Midbrain (tissue), 1 donor: Measurements from ENCODE around the gene RASAL2.

Experiments used
- DNase-seq: peaks from one replicate; lab custom pipeline; 2025; lab: John Stamatoyannopoulos, UW

Gene RASAL2

GRCh38 chr1:178458203-178458602, 364.3 kb downstream of the RASAL2 start:
- DNase-seq: no peak

DNA sequence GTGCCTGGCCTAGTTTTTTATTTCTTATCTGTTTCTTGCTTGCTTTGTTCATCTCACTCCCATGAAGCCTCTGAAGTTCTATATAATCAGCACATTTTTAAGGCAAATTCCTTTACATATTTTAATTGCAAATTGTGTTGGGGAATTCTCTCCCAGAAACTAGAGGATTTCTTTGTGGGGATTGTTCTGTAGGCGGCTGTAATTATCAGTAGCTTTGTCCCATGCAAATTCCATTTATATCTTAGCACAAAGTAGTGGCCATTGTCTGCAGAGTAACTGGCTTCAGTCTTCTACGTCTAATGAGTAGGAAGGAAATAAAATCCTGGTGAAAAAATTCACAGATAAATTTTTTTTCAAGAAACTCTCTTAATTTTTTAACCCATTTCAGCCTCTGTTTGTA, 367.2 kb downstream of the RASAL2 start:
- no peak for DNase-seq

DNA sequence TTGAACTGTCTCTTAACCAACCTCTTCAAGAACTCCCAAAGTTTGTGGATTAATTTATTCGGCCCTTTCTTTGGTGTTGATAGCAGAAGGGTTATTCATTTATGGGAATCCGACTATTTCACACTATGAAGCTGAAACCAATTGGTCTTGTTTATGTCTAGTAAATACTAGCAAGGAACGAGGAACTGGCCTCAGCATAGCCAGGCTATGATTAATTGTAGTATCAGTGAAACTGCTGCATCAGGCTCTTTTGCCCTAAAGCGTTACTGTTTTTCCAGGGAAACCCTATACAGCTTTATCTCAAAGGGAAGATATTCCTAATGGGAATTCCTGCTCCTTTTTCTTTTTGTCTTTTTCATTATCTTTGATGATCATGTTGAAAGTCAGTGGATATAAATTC, 367.8 kb downstream of the RASAL2 start:
- DNase-seq: no peak

DNA sequence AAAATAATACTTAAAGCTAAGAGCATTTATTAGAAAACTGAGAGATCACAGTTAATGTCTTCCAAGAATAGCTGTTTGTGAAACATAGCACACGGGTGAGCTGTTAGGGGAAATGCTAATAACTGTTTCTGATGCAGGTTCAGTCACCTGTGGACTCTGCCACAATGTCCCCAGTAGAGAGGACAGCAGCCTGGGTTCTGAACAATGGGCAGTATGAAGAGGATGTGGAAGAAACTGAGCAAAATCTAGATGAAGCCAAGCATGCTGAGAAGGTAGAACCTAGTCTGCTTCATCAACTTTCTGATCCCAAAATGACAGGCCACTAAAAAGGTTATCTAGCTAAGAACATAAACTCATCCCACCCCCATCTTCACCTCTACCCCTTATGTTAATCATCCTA, 370.2 kb downstream of the RASAL2 start:
- no peak for DNase-seq

GRCh38 chr1:178464566-178464965, 370.7 kb downstream of the RASAL2 start:
- no peak for DNase-seq

DNA sequence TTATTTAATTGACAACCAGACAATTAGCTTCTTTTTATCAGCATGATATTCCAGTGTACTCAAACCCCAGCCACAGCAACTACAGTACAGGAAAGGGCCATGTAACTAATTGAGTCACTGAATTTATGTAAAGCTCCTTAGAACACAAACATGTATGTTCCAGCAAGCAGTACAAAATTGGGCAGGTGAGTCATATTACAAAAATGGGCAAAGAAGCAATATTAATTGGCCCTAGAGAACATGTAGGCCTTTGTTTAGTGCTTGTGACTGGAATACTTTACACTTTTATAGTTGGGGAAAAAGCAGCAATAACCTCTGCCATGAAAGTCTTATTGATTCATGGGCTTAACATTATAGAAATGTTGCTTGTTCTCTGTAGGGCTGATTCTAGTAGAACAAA, 371.1 kb downstream of the RASAL2 start:
- DNase-seq: no peak

DNA sequence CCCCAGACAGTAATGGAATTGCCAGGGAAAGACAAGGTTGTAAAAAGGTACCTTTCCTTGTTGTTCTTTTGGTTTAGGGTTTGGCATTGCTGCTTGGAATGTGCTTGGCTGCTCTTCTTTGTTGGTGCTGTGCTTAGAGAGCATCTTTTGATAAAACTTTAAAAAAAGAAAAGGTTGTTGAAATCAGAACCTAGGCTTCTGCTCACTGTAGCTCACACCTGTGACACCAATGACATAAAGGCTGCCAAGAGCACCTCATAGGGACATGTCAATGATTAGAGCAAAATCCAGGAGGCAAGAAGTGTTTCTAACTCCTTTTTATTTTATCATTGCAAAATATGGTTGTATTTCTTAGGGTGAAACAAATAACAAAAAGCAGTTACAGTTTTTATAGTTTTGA, 373.9 kb downstream of the RASAL2 start:
- DNase-seq: no peak

DNA sequence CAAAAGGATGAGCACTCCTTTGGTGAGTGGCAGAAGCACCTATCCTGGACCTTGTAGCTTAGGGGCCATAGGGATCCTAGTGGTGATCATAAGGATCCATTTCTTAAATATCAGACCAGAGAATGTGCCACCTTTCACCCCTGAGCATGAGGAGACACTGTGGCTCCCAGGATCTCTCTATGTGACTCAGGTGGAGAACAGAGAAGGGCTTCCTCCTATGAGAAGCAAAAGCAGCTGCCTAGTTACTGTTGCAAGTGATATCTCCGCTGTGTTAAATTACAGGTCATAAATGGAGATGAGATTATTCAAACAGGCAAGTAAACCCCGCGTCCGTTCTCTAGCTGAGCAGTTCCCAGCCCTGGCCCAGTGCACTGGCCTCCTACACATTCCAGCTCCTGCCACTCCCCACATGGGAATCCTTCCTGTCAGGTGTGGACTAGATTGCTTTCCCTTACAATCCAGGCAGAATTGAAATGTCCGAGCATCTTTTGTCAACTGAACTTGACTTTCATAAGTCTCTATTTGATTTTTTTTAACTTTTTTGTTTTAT, 376.6 kb downstream of the RASAL2 start:
- no peak for DNase-seq

- DNase-seq: no peak
Observed at GRCh38 chr1:178472531-178472930, 378.6 kb downstream of the RASAL2 start.

- no peak for DNase-seq
Observed at GRCh38 chr1:178477373-178477772, 383.5 kb downstream of the RASAL2 start.

- DNase-seq: no peak
Observed at GRCh38 chr1:178477841-178478240, 383.9 kb downstream of the RASAL2 start.

DNA sequence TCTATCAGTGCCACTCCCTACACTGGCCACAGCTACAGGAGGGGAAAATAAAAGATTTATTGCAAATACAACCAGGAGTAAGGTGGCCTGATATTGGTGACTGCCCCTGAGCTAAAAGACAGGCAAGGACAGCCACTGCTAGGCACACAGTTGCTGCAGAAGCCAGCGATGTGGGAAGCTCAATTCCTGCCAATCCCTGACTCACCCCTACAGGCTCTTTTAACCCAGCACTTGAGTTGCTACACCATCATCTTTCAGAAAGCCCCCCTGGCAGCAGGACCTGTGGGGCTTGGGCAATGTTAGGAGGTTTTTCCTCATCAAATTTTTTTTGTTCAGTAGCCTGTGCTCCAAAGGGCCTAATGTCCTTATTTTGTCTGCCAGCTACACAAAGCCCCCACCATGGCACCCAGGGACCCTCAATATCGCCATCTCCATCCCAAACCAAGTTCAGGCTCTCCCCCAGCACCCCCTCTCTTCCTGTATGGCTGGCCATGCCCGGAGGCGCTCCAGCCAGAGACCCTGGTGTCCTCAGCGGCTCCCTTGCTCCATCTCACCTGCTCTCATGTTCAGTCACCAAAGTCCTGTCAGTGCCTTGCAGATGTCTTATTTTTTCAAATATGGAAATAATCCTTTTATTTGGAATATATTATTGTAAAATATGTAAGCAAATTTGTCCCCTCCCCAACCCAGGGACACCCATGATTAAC, 389.5 kb downstream of the RASAL2 start:
- DNase-seq: no peak

DNA sequence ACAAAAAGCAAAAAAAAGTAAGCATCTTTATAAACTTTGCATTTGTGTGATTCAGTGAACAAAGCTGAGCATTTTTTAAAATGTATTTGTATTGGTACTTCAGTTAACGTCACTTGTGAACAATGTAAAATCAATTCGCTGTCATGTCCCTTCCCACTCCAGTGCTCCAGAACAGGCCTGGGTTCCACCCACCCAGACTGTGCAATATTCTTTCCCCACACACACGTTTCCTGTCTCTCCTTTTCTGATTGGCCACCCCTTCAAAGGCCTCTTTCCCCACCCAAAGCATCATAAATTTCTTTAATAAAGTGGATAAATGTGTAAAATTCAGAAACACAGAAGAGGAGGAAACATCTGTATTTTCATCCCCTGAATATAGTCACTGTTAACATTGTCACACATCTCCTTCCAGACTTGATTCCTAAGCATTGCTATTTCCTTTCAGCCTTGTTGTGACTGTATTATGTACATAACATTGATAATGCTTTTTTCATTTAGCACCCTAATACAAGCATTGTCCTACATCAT, 390.9 kb downstream of the RASAL2 start:
- DNase-seq: no peak

DNA sequence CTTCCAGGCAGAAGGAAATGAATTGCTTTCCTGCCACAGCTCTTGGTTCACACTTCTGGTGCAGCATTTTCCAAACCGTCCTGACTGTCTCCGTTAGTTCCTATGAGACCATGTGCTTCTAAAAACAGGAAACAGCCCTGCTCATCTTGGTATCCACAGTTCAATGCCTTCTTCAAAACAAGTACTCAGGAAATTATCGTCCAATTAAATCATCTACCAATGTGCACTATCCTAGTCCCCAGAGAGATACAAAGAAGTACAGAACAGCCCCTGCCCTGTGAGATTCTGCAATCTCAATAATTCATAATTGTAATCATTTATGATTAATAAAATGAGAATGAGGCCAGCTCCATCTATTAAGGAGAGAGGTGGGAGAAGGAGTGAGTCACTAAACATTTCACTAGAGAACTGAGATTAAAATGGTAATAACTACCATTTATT, 391.7 kb downstream of the RASAL2 start:
- no peak for DNase-seq

GRCh38 chr1:178486100-178487069, 392.5 kb downstream of the RASAL2 start:
- no peak for DNase-seq

GRCh38 chr1:178487070-178487615, 393.2 kb downstream of the RASAL2 start:
- DNase-seq: no peak

DNA sequence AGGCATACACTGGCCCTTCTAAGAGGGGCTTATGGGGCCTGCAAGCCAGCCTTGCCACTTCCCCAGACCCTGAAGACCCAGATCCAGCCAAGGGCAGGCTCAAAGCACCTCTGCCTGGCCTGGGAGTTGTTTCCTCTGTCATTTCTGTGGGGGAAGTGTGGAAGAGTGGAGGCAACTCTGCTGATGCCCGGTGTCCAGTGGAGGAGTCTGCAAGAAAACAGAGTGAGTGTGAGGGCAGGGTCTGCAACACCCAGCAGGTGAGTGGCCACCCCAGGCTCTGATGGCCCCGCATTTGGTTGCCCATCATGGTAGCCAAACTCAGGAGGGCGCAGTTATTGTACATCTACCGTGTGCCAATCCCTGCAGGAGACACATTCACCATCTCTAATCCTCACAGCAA, 394.5 kb downstream of the RASAL2 start:
- DNase-seq: no peak

- no peak for DNase-seq
Observed at GRCh38 chr1:178489399-178489798, 395.5 kb downstream of the RASAL2 start.

- no peak for DNase-seq
Observed at GRCh38 chr1:178490136-178490535, 396.2 kb downstream of the RASAL2 start.

DNA sequence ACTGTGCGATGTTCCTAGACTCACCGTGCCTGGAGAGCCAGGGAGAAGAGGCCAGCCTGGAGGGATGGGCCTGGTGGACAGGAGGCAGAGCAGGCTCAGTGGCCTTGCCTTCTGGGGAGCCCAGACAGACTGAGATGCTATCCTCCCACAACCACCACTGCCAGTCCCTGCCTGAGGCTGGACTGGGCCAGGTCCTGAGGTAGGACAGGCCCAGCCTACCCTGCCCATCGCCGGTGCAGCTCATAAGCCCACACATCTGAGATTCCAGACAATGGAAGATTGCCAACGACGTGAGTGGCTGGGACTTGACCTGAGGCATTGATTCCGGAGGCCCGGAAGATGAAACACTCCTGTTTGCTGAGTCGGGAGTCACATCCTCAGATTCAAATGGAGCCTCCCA, 397.1 kb downstream of the RASAL2 start:
- no peak for DNase-seq

DNA sequence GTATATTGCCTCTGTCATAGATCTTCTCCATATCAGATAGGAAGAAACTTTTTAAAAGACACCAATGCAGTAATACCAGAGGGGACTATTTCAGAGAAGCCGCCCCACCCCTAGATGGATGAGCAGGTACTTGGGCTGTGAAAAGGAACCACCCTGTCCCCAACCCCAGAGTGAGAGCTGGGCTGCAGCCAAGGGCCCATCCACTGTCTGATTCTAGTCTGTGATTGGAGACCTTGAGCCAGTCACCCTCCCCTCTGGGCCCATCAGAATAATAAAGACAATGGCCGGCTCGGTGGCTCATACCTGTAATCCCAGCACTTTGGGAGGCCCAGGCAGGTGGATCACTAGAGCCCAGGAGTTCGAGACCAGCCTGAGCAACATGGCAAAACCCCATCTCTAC, 397.8 kb downstream of the RASAL2 start:
- DNase-seq: no peak

DNA sequence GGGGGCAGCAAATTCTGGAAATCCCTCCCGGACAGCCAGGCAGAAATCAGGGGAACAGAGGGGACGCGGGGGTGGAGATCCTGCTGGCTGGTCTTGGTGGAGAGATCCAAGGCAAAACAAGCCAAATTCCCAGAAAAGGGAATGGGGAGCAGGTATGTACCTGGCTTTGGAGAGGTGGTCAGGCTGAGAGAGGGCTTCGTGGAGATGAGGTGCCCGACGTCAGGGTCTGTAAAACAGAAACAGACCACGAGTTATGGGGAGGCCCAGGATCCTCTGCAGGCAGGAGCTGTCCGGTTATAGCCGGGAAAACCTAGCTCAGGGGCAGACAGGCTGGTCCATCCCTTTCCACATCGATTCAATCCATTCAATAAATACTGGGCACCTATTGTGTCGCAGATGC, 398.4 kb downstream of the RASAL2 start:
- DNase-seq: no peak
